GM10248 (cell line): ENCODE data around the gene ADAMTSL5.
"Not testable (repeated sequence)": the region's sequence is repeated elsewhere in the genome, so short reads cannot be mapped to it uniquely, and the experiment has no call there.

Experiments used
- CTCF ChIA-PET: fragments of 300-600 bp; sonication (Branson Sonifier 250); formaldehyde crosslinking; extraction: SDS; loops from one replicate; lab custom pipeline; 2021; ENCODE audit warnings: antibody characterized with exemption; lab: Yijun Ruan, JAX
- POLR2A ChIA-PET: fragments of 350-650 bp; sonication (Branson Sonifier 250); formaldehyde crosslinking; extraction: SDS; loops from one replicate; lab custom pipeline; 2020; ENCODE audit warnings: antibody characterized with exemption; lab: Yijun Ruan, JAX
- DNase-seq: peaks from one replicate; pipeline ENCODE4 v3.0.0; 2012; ENCODE audit errors: extremely low spot score
- TF ChIP-seq, protein P1 (sequence below): IDR thresholded peaks from 2 replicates; pipeline ENCODE4 v1.5.1; 2012; ENCODE audit warnings: mild to moderate bottlenecking, low read depth; ENCODE audit errors: extremely low read depth, missing control alignments, control extremely low read depth

The ADAMTSL5 gene

DNA sequence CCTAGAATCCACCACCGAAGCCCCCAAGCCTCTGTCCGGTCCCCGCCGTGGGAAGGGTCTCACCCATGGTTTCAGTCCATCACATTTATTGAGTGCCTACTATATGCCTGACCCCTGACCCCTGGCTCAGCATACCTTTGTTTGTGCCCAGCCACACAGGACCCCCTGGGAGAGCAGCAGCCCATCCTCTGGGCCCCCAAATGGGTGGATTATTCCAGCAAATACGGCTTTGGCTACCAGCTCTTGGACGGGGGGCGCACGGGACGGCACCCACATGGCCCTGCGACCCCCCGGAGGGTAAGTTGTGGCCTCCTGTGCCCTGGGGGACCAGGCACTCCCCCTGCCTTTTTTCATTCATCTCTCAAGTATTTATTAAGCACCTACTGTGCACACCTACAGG lies 18.8 kb upstream of the ADAMTSL5 start:
- ChIA-PET CTCF (interaction anchor here (0.9 kb wide), 1 partner anchor 14 kb away, joined by 3 read pairs; no protein-coding TSS in a partner anchor), POLR2A (no interaction called here)
- TF ChIP-seq, protein P1, sequence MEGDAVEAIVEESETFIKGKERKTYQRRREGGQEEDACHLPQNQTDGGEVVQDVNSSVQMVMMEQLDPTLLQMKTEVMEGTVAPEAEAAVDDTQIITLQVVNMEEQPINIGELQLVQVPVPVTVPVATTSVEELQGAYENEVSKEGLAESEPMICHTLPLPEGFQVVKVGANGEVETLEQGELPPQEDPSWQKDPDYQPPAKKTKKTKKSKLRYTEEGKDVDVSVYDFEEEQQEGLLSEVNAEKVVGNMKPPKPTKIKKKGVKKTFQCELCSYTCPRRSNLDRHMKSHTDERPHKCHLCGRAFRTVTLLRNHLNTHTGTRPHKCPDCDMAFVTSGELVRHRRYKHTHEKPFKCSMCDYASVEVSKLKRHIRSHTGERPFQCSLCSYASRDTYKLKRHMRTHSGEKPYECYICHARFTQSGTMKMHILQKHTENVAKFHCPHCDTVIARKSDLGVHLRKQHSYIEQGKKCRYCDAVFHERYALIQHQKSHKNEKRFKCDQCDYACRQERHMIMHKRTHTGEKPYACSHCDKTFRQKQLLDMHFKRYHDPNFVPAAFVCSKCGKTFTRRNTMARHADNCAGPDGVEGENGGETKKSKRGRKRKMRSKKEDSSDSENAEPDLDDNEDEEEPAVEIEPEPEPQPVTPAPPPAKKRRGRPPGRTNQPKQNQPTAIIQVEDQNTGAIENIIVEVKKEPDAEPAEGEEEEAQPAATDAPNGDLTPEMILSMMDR: no peak
- DNase-seq: no peak

DNA sequence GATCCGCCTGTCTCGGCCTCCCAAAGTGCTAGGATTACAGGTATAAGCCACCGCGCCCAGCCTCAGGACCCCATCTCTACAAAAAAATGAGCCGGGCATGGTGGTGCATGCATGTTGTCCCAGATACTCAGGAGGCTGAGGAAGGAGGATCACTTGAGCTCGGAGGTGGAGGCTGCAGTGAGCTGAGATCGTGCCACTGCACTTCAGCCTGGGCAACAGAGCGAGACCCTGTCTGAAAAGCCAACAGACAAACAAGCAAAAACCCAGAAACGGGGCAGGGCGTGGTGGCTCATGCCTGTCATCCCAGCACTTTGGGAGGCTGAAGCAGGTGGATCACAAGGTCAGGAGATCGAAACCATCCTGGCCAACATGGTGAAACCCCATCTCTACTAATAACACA lies 18.0 kb upstream of the ADAMTSL5 start:
- POLR2A ChIA-PET: not testable (repeated sequence)
- CTCF ChIA-PET: interaction anchor here (0.9 kb wide), 1 partner anchor 15 kb away, joined by 3 read pairs; no protein-coding TSS in a partner anchor

DNA sequence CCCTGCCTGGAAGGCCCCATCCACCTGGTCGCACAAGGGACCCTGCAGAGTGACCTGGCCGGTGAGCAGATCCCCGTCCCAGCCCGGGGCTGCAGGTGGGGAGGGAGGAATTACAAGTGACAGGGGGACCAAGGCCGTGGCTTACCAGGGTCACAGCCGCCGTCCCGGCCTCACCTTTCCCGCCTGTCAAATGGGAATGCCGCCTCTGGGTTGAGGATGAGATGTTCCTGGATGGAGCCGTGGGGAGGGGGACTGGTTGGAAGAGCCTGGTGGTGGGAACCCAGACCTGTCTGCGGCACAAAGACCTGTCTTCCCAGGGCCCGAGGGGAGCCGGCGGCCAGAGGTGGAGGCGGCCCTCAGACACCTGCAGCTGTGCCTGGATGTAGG lies 16.6 kb upstream of the ADAMTSL5 start:
- TF ChIP-seq, protein P1: no peak
- no peak for DNase-seq
- ChIA-PET POLR2A (no interaction called here), CTCF (no interaction called here)

More for the DNA sequence above, 18.0 kb upstream of the ADAMTSL5 start:
- DNase-seq: not testable (repeated sequence)

DNA sequence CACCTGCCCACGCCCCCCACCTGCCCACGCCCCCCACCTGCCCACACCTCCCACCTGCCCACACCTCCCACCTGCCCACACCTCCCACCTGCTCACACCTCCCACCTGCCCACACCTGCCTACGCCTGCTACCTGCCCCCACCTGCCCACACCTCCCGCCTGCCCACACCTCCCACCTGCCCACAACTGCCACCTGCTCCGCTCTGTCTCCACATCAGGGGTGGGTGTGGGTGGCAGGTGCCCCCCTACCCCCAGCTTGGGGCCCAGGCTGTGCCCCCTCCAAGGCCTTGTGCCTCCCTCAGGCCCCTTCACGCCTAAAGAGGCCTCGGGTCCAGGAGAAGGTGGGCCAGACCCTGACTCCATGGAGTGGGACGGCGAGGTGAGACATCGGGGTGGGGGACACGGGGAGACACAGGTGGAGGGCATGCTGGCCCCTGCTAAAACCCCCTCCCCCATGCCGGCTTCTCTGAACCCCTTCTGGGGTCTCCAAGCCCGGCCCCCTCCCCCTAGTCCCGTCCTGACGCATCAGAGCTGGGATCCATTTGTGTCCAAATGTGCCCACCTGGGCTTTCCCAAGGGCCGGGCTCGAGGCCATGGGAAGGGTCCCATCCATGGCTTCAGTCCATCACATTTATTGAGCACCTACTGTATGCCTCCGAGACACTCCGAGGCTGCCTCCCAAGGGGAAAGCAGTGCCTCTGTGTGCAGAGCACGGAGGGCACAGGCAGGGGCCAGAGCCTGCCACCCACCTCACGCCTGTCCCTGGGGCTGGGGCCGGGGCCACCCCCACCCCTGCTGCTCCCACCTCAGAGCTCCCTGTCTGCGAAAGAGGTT lies 16.0 kb upstream of the ADAMTSL5 start:
- ChIA-PET POLR2A (no interaction called here), CTCF (no interaction called here)
- TF ChIP-seq, protein P1: no peak
- no peak for DNase-seq

DNA sequence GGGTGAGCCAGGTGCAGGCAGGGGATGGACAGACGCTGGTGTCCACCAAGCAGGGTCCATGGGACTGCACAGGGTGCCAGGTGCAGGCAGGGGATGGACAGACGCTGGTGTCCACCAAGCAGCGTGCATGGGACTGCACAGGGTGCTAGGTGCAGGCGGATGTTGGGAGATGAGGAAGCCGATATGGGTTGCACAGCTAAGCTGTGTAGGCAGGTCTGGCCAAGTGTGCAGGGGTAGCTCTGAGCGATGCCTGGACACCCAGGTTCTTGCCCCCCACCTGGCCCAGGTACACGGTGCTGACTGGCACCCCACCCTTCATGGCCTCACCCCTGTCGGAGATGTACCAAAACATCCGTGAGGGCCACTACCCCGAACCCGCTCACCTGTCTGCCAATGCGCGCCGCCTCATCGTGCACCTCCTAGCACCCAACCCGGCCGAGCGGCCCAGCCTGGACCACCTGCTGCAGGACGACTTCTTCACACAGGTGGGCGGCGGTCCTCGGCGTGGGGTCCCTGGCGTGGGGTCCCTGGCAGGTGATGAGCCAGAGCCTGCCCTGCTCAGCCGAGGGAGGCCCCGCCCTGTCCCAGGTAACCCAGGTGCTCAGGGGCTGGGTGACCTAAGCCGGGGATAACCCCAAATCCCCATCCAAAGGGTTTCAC lies 15.0 kb upstream of the ADAMTSL5 start:
- CTCF ChIA-PET: interaction anchor here (0.5 to 1.1 kb wide), 2 partner anchors 18 to 156 kb away, joined by 3 to 4 read pairs; no protein-coding TSS in a partner anchor
- POLR2A ChIA-PET: interaction anchor here (0.6 kb wide), 1 partner anchor 8 kb away, joined by 3 read pairs; no protein-coding TSS in a partner anchor
- TF ChIP-seq, protein P1: no peak
- DNase-seq: no peak

DNA sequence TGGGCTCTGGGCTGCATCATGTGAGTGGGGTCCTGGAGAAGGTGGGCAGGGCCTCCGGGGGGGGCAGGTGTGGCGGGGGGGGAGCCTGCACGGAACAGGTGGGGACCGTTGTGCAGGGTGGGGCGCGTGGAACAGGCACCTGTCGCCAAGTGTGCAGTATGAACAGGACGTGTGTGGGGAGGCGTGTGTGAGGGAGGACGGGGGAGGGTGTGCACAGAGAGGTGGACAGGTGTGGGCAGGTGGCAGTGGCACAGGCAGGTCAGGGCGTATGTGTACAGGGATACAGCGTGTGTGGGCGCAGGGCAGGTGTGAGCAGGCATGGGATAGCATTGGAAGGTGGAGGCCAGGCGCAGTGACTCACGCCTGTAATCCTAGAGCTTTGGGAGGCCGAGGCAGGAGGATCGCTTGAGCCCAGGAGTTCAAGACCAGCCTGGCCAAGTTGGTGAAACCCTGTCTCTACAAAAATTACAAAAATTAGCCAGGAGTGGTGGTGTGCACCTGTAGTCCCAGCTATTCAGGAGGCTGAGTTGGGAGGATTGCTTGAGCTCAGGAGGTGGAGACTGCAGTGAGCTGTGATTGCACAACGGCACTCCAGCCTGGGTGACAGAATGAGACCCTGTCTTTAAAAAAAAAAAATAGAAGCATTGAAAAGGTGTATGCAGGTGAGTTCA lies 14.3 kb upstream of the ADAMTSL5 start:
- CTCF ChIA-PET: interaction anchor here (1.1 kb wide), 1 partner anchor 19 kb away, joined by 3 read pairs; no protein-coding TSS in a partner anchor
- TF ChIP-seq, protein P1: no peak
- DNase-seq: no peak
- POLR2A ChIA-PET: interaction anchor here (0.6 to 1.1 kb wide), 2 partner anchors 9 to 145 kb away, joined by 3 read pairs; no protein-coding TSS in a partner anchor
